Activated T-cell treated with anti-CD3 and anti-CD28 coated beads, Interleukin-2, amount 50 U/mL, for 24 hours (primary cell): Measurements from ENCODE around the gene IL1RAPL1.

Source experiments
- DNase-seq: peaks from one replicate; pipeline ENCODE4 v3.0.0-alpha.2; 2020
- H3K27ac Mint-ChIP-seq: 2 replicates; pipeline ENCODE4 v1.8.0; 2020; ENCODE audit warnings: mild to moderate bottlenecking, mixed read lengths
- H3K27me3 Mint-ChIP-seq: 2 replicates; pipeline ENCODE4 v1.8.0; 2020; ENCODE audit warnings: mixed read lengths
- H3K36me3 Mint-ChIP-seq: 2 replicates; pipeline ENCODE4 v1.8.0; 2020; ENCODE audit warnings: low read depth, mixed read lengths
- H3K4me1 Mint-ChIP-seq: 2 replicates; pipeline ENCODE4 v1.8.0; 2020; ENCODE audit warnings: low read depth, mixed read lengths
- H3K4me3 Mint-ChIP-seq: 2 replicates; pipeline ENCODE4 v1.8.0; 2020; ENCODE audit warnings: mild to moderate bottlenecking, moderate library complexity, mixed read lengths
- H3K9me3 Mint-ChIP-seq: 2 replicates; pipeline ENCODE4 v1.8.0; 2020; ENCODE audit warnings: mixed read lengths

The IL1RAPL1 gene

DNA sequence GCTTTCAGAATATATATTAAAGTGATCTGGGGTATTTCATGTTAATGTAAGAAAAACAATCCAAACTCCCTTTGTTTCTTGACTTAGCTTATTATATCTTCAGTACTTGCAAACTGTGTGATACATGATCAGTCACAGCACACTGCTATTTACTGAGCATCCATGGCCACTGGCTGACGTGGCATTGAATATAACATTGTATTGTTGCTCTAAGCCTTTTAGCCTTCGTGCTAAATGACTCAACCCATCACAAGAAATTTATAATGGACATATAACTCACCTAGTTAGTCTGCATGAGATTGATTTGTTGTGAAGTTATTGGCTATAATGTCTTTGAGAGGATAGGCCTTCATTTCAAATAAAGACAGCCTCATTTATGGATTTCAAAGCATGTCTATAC, 642.6 kb downstream of the IL1RAPL1 start:
- Mint-ChIP-seq H3K36me3 (no peaks in the 10 kb centered on the region), H3K27me3 (no peaks in the 10 kb centered on the region), H3K4me3 (no peak overlapping the region), H3K4me1 (no peaks in the 10 kb centered on the region), H3K9me3 (no peaks in the 10 kb centered on the region), H3K27ac (no peak overlapping the region)
- DNase-seq: no peak

- no peak for DNase-seq
- no peaks in the 10 kb centered on the region for H3K4me1 Mint-ChIP-seq
Observed at GRCh38 chrX:29231800-29232199, 644.6 kb downstream of the IL1RAPL1 start.

DNA sequence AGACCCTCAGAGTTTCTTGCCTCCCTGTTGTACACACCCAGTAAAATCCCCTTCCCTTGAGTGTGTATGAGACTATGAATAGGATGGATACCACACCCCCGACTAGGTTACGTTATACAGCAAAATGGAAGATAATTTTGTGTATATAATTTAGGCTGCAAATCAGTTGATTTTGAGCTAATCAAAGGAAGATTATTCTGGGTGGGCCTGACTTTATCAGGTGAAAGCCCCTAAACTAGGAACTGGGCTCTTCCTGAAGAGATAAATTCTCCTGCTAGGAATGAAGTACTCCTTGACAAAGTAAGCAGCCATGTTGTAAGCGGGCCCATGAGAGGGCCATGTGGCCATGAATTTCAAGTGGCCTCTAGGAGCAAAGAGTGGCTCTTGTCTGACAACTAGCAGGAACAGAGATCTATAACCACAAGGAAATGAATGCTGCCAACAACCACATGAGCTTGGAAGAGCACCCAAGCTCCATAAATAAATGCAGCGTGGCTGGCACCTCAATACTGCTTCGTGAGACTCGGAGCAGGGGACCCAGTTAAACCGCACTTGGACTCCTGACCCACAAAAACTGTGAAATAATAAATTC, 646.4 kb downstream of the IL1RAPL1 start:
- Mint-ChIP-seq H3K36me3 (no peaks in the 10 kb centered on the region), H3K27me3 (no peaks in the 10 kb centered on the region), H3K4me1 (no peaks in the 10 kb centered on the region), H3K9me3 (no peaks in the 10 kb centered on the region), H3K4me3 (no peak overlapping the region), H3K27ac (no peak overlapping the region)
- DNase-seq: no peak

More at GRCh38 chrX:29231800-29232199, 644.6 kb downstream of the IL1RAPL1 start:
- no peaks in the 10 kb centered on the region for H3K9me3 Mint-ChIP-seq
- no peak overlapping the region for H3K4me3 Mint-ChIP-seq
- H3K36me3 Mint-ChIP-seq: no peaks in the 10 kb centered on the region
- H3K27ac Mint-ChIP-seq: no peak overlapping the region
- no peaks in the 10 kb centered on the region for H3K27me3 Mint-ChIP-seq

- H3K36me3 Mint-ChIP-seq: no peaks in the 10 kb centered on the region
- H3K4me1 Mint-ChIP-seq: no peaks in the 10 kb centered on the region
- no peak overlapping the region for H3K4me3 Mint-ChIP-seq
- DNase-seq: no peak
- no peak overlapping the region for H3K27ac Mint-ChIP-seq
- H3K27me3 Mint-ChIP-seq: peaks cover 3% of the 10 kb centered on the region
- H3K9me3 Mint-ChIP-seq: no peaks in the 10 kb centered on the region
Observed at GRCh38 chrX:29237972-29238371, 650.7 kb downstream of the IL1RAPL1 start.

DNA sequence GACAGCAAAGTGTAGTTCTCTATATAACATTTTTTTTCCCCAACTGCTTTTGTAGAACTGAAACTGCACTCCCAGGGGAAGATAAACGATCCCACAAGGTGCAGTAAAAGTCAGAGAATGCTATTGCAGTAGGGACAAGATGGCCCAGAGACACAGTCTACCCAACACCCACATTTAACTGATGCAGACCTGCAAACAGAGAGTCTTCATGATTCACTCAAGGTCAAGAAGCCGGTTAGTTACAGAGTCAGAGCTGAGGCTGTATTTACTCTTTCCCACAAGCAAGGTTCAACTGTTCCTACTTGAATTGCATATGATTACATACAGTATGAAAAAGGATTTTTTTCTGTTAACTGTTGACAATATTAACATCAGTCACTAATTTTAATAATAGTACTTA, 654.6 kb downstream of the IL1RAPL1 start:
- Mint-ChIP-seq H3K4me3 (no peak overlapping the region), H3K27me3 (peaks cover 8% of the 10 kb centered on the region), H3K9me3 (no peaks in the 10 kb centered on the region), H3K27ac (no peak overlapping the region), H3K36me3 (no peaks in the 10 kb centered on the region), H3K4me1 (no peaks in the 10 kb centered on the region)
- no peak for DNase-seq

DNA sequence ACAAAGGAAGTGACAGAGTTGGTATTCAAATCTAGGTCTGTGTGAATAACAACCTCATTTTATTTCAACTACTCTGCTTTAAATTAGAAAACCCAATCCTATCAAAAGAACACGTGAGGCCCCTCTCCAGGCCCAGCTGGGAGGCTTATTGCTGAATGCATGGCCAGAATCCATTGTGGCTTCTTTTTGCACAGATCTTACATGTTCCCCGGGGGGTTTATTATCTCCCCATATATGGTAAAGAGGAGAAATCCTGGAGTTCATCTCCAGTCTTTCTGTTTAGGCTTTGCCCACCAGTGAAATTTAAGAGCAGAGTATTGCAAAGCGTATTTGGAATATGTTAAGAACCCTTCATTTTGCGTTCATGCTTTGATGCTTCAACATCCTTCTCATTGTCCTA, 655.6 kb downstream of the IL1RAPL1 start:
- DNase-seq: no peak
- H3K4me3 Mint-ChIP-seq: no peak overlapping the region
- H3K9me3 Mint-ChIP-seq: no peaks in the 10 kb centered on the region
- peaks cover 8% of the 10 kb centered on the region for H3K27me3 Mint-ChIP-seq
- no peaks in the 10 kb centered on the region for H3K4me1 Mint-ChIP-seq
- no peak overlapping the region for H3K27ac Mint-ChIP-seq
- no peaks in the 10 kb centered on the region for H3K36me3 Mint-ChIP-seq

DNA sequence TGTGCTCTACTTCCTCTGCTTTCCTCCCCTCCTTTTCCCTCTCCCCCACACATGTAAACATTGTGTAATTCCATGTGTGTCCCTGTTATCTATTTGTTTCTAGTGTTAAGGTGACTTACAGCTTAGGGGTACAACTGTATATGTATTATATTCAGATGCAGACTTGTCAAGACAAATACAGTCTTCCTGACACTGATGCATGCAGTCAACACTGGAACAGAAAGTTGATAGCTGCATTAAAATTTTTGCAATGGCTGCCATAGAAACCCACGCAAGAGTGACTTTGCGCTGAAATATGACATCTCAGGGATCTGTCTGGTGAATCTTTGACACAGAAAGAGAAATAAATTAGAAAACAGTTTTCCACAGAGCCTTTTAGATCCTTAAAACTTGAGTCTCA, 656.7 kb downstream of the IL1RAPL1 start:
- Mint-ChIP-seq H3K4me3 (no peak overlapping the region), H3K27ac (no peak overlapping the region), H3K4me1 (no peaks in the 10 kb centered on the region), H3K27me3 (peaks cover 8% of the 10 kb centered on the region), H3K9me3 (no peaks in the 10 kb centered on the region), H3K36me3 (no peaks in the 10 kb centered on the region)
- no peak for DNase-seq

DNA sequence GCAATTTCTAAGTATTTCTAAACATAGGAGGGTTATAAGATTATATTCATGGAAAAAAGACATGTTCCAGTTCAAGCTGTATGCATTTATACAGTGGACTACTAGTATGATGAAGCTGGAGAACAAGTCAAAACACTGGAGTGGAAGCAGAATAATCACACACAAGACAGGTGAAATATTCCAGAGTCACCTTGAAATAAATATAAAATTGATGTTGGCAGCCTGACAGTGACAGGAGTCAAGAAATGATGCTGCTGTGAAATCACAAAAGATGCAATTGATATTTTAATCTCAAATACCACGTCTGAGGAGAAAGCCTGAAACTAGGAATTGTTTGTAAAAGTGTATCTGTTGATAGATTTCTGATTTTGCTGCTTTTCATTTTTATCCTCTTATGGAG, 667.3 kb downstream of the IL1RAPL1 start:
- peaks cover 2% of the 10 kb centered on the region for H3K9me3 Mint-ChIP-seq
- no peak overlapping the region for H3K4me3 Mint-ChIP-seq
- H3K27ac Mint-ChIP-seq: no peak overlapping the region
- H3K4me1 Mint-ChIP-seq: no peaks in the 10 kb centered on the region
- peaks cover 3% of the 10 kb centered on the region for H3K27me3 Mint-ChIP-seq
- H3K36me3 Mint-ChIP-seq: no peaks in the 10 kb centered on the region
- no peak for DNase-seq

GRCh38 chrX:29257521-29257920, 670.3 kb downstream of the IL1RAPL1 start:
- Mint-ChIP-seq H3K36me3 (no peaks in the 10 kb centered on the region), H3K27me3 (peaks cover 9% of the 10 kb centered on the region), H3K4me1 (no peaks in the 10 kb centered on the region), H3K9me3 (no peaks in the 10 kb centered on the region), H3K4me3 (no peak overlapping the region), H3K27ac (no peak overlapping the region)
- no peak for DNase-seq

DNA sequence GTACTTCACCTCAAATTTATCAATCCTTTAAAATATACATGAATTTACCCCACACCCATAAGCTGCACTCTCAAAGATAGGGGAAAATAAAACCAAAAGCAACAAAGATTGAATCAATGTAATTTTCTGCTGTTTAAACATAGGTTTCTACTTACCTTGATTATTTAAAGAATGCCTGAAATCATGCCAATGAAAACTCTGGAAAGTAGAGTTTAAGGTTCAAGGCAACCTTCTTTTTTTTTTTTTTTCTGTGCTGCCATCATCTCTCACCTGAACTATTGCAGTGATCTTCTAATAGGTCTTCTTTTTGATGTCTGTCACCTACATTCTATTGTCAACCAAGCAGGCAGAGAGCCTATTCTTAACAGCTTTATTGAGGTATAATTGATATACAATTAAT, 682.1 kb downstream of the IL1RAPL1 start:
- DNase-seq: no peak
- Mint-ChIP-seq H3K27me3 (peaks cover 2% of the 10 kb centered on the region), H3K27ac (no peak overlapping the region), H3K4me3 (no peak overlapping the region), H3K4me1 (no peaks in the 10 kb centered on the region), H3K9me3 (no peaks in the 10 kb centered on the region), H3K36me3 (no peaks in the 10 kb centered on the region)

DNA sequence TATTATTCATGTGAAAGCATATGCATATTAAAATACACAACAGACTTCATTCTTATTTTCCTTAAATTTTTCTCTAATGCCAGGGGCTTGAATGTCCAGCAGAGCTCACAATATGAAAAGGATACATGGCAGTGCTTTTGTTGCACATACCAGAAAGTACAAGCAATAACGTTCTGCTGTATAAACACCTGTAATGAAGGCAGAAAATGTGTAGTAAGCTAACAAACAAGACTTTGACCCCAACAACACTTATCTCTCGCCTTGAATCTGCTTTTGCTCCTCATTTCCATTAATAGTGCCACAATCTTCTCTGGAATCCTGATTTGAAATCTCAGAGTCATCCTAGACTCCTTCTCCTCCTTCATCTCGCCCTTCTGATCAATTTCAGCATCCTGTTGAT, 687.3 kb downstream of the IL1RAPL1 start:
- Mint-ChIP-seq H3K4me3 (no peak overlapping the region), H3K4me1 (no peaks in the 10 kb centered on the region), H3K27ac (no peak overlapping the region), H3K9me3 (no peaks in the 10 kb centered on the region), H3K36me3 (no peaks in the 10 kb centered on the region), H3K27me3 (peaks cover 9% of the 10 kb centered on the region)
- DNase-seq: no peak

DNA sequence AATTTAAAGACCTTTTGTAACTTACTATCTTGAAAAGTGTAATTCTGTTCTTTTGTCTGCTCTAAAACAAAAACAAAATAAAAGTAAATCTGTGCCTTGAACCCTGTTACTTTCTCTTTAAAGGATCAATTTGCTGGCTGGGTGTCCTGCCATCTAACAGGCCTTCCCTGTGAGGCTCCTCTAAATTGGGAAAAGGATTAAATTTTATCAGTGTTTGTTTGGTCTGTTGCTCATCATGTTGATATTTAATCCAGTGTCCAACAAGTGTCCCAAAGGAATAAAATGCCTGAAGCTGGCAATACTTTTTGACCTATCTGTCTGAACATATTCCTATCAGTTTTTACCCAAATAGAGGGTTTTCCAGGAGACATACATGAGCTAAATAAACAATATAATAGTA, 688.7 kb downstream of the IL1RAPL1 start:
- H3K27ac Mint-ChIP-seq: no peak overlapping the region
- H3K4me1 Mint-ChIP-seq: no peaks in the 10 kb centered on the region
- H3K27me3 Mint-ChIP-seq: peaks cover 10% of the 10 kb centered on the region
- DNase-seq: no peak
- no peak overlapping the region for H3K4me3 Mint-ChIP-seq
- H3K9me3 Mint-ChIP-seq: no peaks in the 10 kb centered on the region
- H3K36me3 Mint-ChIP-seq: no peaks in the 10 kb centered on the region

GRCh38 chrX:29281078-29281742, 694.0 kb downstream of the IL1RAPL1 start:
- H3K4me1 Mint-ChIP-seq: no peaks in the 10 kb centered on the region
- no peak for DNase-seq
- no peaks in the 10 kb centered on the region for H3K36me3 Mint-ChIP-seq
- no peak overlapping the region for H3K4me3 Mint-ChIP-seq
- no peaks in the 10 kb centered on the region for H3K9me3 Mint-ChIP-seq
- H3K27me3 Mint-ChIP-seq: peaks cover 3% of the 10 kb centered on the region
- no peak overlapping the region for H3K27ac Mint-ChIP-seq

DNA sequence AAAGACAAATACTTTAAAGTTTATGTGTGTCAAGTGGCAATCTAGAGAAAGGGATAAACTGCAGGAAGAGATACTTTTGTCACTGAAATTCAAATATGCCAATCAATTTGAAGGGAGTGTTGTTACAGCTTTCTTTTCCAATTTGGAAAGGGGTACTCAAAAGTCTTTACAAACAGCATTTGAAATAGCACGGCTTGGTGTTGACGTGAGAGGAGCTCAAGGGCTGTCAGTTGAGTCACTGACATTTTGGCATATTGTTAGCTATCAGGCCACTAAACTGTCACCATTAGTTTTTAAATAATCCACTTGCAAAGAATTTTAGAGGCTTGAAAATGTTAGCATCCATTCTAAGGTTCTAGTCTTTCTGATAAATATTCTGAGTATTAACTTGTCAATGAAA, 698.4 kb downstream of the IL1RAPL1 start:
- Mint-ChIP-seq H3K27me3 (peaks cover 3% of the 10 kb centered on the region), H3K27ac (no peak overlapping the region), H3K4me3 (no peak overlapping the region), H3K36me3 (no peaks in the 10 kb centered on the region), H3K9me3 (no peaks in the 10 kb centered on the region), H3K4me1 (no peaks in the 10 kb centered on the region)
- no peak for DNase-seq

- H3K4me1 Mint-ChIP-seq: no peaks in the 10 kb centered on the region
- H3K4me3 Mint-ChIP-seq: no peak overlapping the region
- H3K36me3 Mint-ChIP-seq: no peaks in the 10 kb centered on the region
- no peak overlapping the region for H3K27ac Mint-ChIP-seq
- no peaks in the 10 kb centered on the region for H3K9me3 Mint-ChIP-seq
- H3K27me3 Mint-ChIP-seq: peaks cover 3% of the 10 kb centered on the region
- DNase-seq: no peak
Observed at GRCh38 chrX:29295987-29296680, 708.9 kb downstream of the IL1RAPL1 start.
